Panc1 (cell line): ENCODE results near the gene KLK13.

Source experiments
- SIN3A ChIP-seq: IDR thresholded peaks from 2 replicates; pipeline ENCODE4 v1.6.1; 2012; ENCODE audit warnings: low read depth, mild to moderate bottlenecking, low read length, moderate library complexity, borderline replicate concordance; ENCODE audit not compliant: insufficient read depth
- TF ChIP-seq, protein P1 (sequence below): fragments of 450-650 bp; IDR thresholded peaks from 2 replicates; pipeline ENCODE4 v1.5.1; 2017; ENCODE audit warnings: mild to moderate bottlenecking

DNA sequence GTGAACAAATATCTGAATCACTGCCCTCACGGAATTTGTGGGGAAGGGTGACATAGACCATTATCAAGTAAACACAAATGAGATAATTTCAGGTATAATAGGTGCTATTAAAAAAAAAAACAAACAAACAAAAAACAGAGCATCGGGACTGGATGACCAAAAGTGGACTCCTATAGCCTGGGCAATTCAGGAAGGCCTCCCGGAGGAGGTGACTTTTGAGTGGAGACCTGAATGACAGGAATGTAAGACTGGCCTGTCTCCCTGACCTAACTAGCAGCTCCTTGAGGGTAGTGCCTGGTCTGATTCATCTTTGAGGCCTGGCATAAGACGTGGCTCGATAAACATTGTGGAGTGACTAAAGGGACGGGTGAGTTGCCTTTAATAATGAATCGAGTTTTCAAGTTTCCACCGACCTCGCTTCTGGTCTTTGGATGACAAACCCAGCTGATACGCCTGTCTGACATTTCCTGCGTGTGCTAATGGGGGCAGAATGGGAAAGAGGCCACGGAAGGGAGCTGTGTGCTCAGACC, 52.2 kb downstream of the KLK13 start:
- TF ChIP-seq, protein P1, sequence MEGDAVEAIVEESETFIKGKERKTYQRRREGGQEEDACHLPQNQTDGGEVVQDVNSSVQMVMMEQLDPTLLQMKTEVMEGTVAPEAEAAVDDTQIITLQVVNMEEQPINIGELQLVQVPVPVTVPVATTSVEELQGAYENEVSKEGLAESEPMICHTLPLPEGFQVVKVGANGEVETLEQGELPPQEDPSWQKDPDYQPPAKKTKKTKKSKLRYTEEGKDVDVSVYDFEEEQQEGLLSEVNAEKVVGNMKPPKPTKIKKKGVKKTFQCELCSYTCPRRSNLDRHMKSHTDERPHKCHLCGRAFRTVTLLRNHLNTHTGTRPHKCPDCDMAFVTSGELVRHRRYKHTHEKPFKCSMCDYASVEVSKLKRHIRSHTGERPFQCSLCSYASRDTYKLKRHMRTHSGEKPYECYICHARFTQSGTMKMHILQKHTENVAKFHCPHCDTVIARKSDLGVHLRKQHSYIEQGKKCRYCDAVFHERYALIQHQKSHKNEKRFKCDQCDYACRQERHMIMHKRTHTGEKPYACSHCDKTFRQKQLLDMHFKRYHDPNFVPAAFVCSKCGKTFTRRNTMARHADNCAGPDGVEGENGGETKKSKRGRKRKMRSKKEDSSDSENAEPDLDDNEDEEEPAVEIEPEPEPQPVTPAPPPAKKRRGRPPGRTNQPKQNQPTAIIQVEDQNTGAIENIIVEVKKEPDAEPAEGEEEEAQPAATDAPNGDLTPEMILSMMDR = no peak
- no peak for TF ChIP-seq SIN3A
